ES-I3 (cell line): Measurements from ENCODE around the gene FAM83C.

ENCODE experiments used
- H3K36me3 ChIP-seq: 2 replicates; pipeline ENCODE4 v1.6.1; 2013; ENCODE audit warnings: mild to moderate bottlenecking, low read length, control low read depth, moderate library complexity; ENCODE audit not compliant: insufficient read depth
- H3K4me1 ChIP-seq: 2 replicates; pipeline ENCODE4 v1.6.1; 2013; ENCODE audit warnings: mild to moderate bottlenecking, control low read depth, low read length; ENCODE audit not compliant: insufficient read depth
- H3K9ac ChIP-seq: 2 replicates; pipeline ENCODE4 v1.6.1; 2013; ENCODE audit warnings: low read depth, mild to moderate bottlenecking, low read length, moderate library complexity
- H3K9me3 ChIP-seq: 2 replicates; pipeline ENCODE4 v1.6.1; 2013; ENCODE audit warnings: mild to moderate bottlenecking, low read length, moderate library complexity; ENCODE audit not compliant: control insufficient read depth, insufficient read depth

Gene FAM83C

GRCh38 chr20:35307666-35308653 is 15.7 kb upstream of the FAM83C start:
- H3K9me3 ChIP-seq: no peaks in the 10 kb centered on the region
- peaks cover 37% of the 10 kb centered on the region for H3K4me1 ChIP-seq
- H3K36me3 ChIP-seq: no peaks in the 10 kb centered on the region
- H3K9ac ChIP-seq: no peak overlapping the region

GRCh38 chr20:35306931-35307517 is 14.8 kb upstream of the FAM83C start:
- peaks cover 30% of the 10 kb centered on the region for H3K4me1 ChIP-seq
- no peak overlapping the region for H3K9ac ChIP-seq
- no peaks in the 10 kb centered on the region for H3K9me3 ChIP-seq
- no peaks in the 10 kb centered on the region for H3K36me3 ChIP-seq

- H3K9me3 ChIP-seq: no peaks in the 10 kb centered on the region
- H3K9ac ChIP-seq: no peak overlapping the region
- no peaks in the 10 kb centered on the region for H3K36me3 ChIP-seq
- H3K4me1 ChIP-seq: peaks cover 21% of the 10 kb centered on the region
Observed at GRCh38 chr20:35305682-35306556, 13.7 kb upstream of the FAM83C start.

GRCh38 chr20:35304956-35305355 is 12.7 kb upstream of the FAM83C start:
- H3K4me1 ChIP-seq: peaks cover 19% of the 10 kb centered on the region; the same call in 1 of the 2 replicates
- no peaks in the 10 kb centered on the region for H3K36me3 ChIP-seq

GRCh38 chr20:35303735-35304491 is 11.7 kb upstream of the FAM83C start:
- Histone ChIP-seq H3K36me3 (no peaks in the 10 kb centered on the region), H3K9me3 (no peaks in the 10 kb centered on the region), H3K9ac (no peak overlapping the region), H3K4me1 (peaks cover 19% of the 10 kb centered on the region; the same call in 1 of the 2 replicates)

More at GRCh38 chr20:35304956-35305355, 12.7 kb upstream of the FAM83C start:
- no peaks in the 10 kb centered on the region for H3K9me3 ChIP-seq
- no peak overlapping the region for H3K9ac ChIP-seq

GRCh38 chr20:35303382-35303734 is 11.1 kb upstream of the FAM83C start:
- Histone ChIP-seq H3K36me3 (no peaks in the 10 kb centered on the region), H3K9me3 (no peaks in the 10 kb centered on the region), H3K9ac (no peak overlapping the region), H3K4me1 (peaks cover 19% of the 10 kb centered on the region; the same call in 1 of the 2 replicates)

GRCh38 chr20:35302421-35303335 is 10.5 kb upstream of the FAM83C start:
- Histone ChIP-seq H3K9ac (no peak overlapping the region), H3K9me3 (no peaks in the 10 kb centered on the region), H3K36me3 (no peaks in the 10 kb centered on the region), H3K4me1 (peaks cover 19% of the 10 kb centered on the region; the same call in 1 of the 2 replicates)

- no peak overlapping the region for H3K9ac ChIP-seq
- H3K36me3 ChIP-seq: no peaks in the 10 kb centered on the region
- peaks cover 11% of the 10 kb centered on the region; the same call in 1 of the 2 replicates for H3K4me1 ChIP-seq
- H3K9me3 ChIP-seq: no peaks in the 10 kb centered on the region
Observed at GRCh38 chr20:35301426-35301825, 9.2 kb upstream of the FAM83C start.

GRCh38 chr20:35300469-35301262 is 8.4 kb upstream of the FAM83C start:
- peaks cover 4% of the 10 kb centered on the region; the same call in 1 of the 2 replicates for H3K4me1 ChIP-seq
- H3K9me3 ChIP-seq: no peaks in the 10 kb centered on the region
- H3K9ac ChIP-seq: no peak overlapping the region
- no peaks in the 10 kb centered on the region for H3K36me3 ChIP-seq

- no peaks in the 10 kb centered on the region; the same call in 1 of the 2 replicates for H3K4me1 ChIP-seq
- no peaks in the 10 kb centered on the region for H3K36me3 ChIP-seq
- H3K9me3 ChIP-seq: no peaks in the 10 kb centered on the region
- H3K9ac ChIP-seq: no peak overlapping the region
Observed at GRCh38 chr20:35299780-35300179, 7.6 kb upstream of the FAM83C start.

GRCh38 chr20:35298264-35298663 is 6.0 kb upstream of the FAM83C start:
- no peaks in the 10 kb centered on the region for H3K36me3 ChIP-seq
- H3K4me1 ChIP-seq: no peaks in the 10 kb centered on the region
- no peaks in the 10 kb centered on the region for H3K9me3 ChIP-seq
- H3K9ac ChIP-seq: no peak overlapping the region

- Histone ChIP-seq H3K9ac (no peak overlapping the region), H3K36me3 (no peaks in the 10 kb centered on the region), H3K9me3 (no peaks in the 10 kb centered on the region), H3K4me1 (no peaks in the 10 kb centered on the region)
Observed at GRCh38 chr20:35297740-35298139, 5.5 kb upstream of the FAM83C start.
